Hematopoietic multipotent progenitor cell treated with erythropoietin and hydrocortisone succinate and interleukin-3 and kit ligand, for 6 days (in vitro differentiated cells): ENCODE data around the gene C20orf202.
"Not testable (repeated sequence)": the region's sequence is repeated elsewhere in the genome, so short reads cannot be mapped to it uniquely, and the experiment has no call there.

ENCODE experiments used
- DNase-seq: peaks from one replicate; pipeline ENCODE4 v3.0.0-alpha.2; 2015

C20orf202 gene

GRCh38 chr20:1250282-1250681 lies 47.0 kb downstream of the C20orf202 start:
- not testable (repeated sequence) for DNase-seq

- no peak for DNase-seq
Measured at GRCh38 chr20:1252416-1252815, 49.2 kb downstream of the C20orf202 start.

- peak; percentile 22 for DNase-seq
Measured at GRCh38 chr20:1254254-1254653, 51.0 kb downstream of the C20orf202 start.

GRCh38 chr20:1255675-1256074 lies 52.4 kb downstream of the C20orf202 start:
- peak; percentile 57 for DNase-seq
